H9 (cell line): ENCODE measurements around the gene AADACL3. TPM values are rescaled to one million over a fixed set of nuclear protein-coding genes. Genes with fewer than 3 reads are reported as not detected.

Experiments used
- DNase-seq: peaks from one replicate; pipeline ENCODE4 v3.0.0-alpha.2; 2017
- H2AFZ ChIP-seq: one replicate; pipeline ENCODE4 v1.6.1; 2013; ENCODE audit warnings: mild to moderate bottlenecking, low read length, control low read depth, moderate library complexity
- H2AK5ac ChIP-seq: 2 replicates; pipeline ENCODE4 v1.6.1; 2013; ENCODE audit warnings: low read length, control low read depth, mixed read lengths; ENCODE audit not compliant: insufficient read length
- H2BK120ac ChIP-seq: one replicate; pipeline ENCODE4 v1.6.1; 2013; ENCODE audit warnings: low read depth, mild to moderate bottlenecking, low read length, control low read depth, inconsistent platforms; ENCODE audit not compliant: poor library complexity, severe bottlenecking
- H2BK12ac ChIP-seq: 2 replicates; pipeline ENCODE4 v1.6.1; 2013; ENCODE audit warnings: low read length, control low read depth, mixed read lengths, low read depth; ENCODE audit not compliant: insufficient read length
- H2BK15ac ChIP-seq: 2 replicates; pipeline ENCODE4 v1.6.1; 2013; ENCODE audit warnings: low read depth, low read length, control low read depth
- H2BK20ac ChIP-seq: one replicate; pipeline ENCODE4 v1.6.1; 2013; ENCODE audit warnings: low read depth, mild to moderate bottlenecking, low read length, control low read depth, inconsistent platforms; ENCODE audit not compliant: poor library complexity, severe bottlenecking
- H2BK5ac ChIP-seq: 2 replicates; pipeline ENCODE4 v1.6.1; 2013; ENCODE audit warnings: low read length, control low read depth, mixed read lengths; ENCODE audit not compliant: insufficient read length
- H3K14ac ChIP-seq: 2 replicates; pipeline ENCODE4 v1.6.1; 2013; ENCODE audit warnings: low read length, control low read depth; ENCODE audit not compliant: insufficient read depth
- H3K18ac ChIP-seq: 2 replicates; pipeline ENCODE4 v1.6.1; 2013; ENCODE audit warnings: low read depth, mild to moderate bottlenecking, mixed read lengths, low read length, control low read depth; ENCODE audit not compliant: insufficient read length
- H3K23ac ChIP-seq: 2 replicates; pipeline ENCODE4 v1.6.1; 2013; ENCODE audit warnings: low read length, control low read depth, mixed read lengths, low read depth; ENCODE audit not compliant: insufficient read length
- H3K23me2 ChIP-seq: 2 replicates; pipeline ENCODE4 v1.6.1; 2013; ENCODE audit warnings: low read depth, mild to moderate bottlenecking, mixed read lengths, low read length, control low read depth; ENCODE audit not compliant: insufficient read length, poor library complexity, severe bottlenecking
- H3K27ac ChIP-seq: 2 replicates; pipeline ENCODE4 v1.5.1; 2013; ENCODE audit warnings: low read length, control low read depth, mixed read lengths, low read depth; ENCODE audit not compliant: insufficient read length
- H3K27me3 ChIP-seq: 2 replicates; pipeline ENCODE4 v1.6.1; 2013; ENCODE audit warnings: low read length, control low read depth, inconsistent platforms; ENCODE audit not compliant: insufficient read depth
- H3K4ac ChIP-seq: 2 replicates; pipeline ENCODE4 v1.6.1; 2013; ENCODE audit warnings: low read depth, mild to moderate bottlenecking, control low read depth, inconsistent platforms, low read length, moderate library complexity
- H3K4me1 ChIP-seq: 2 replicates; pipeline ENCODE4 v1.6.1; 2013; ENCODE audit warnings: low read length, control low read depth, inconsistent platforms; ENCODE audit not compliant: insufficient read depth
- H3K4me2 ChIP-seq: 2 replicates; pipeline ENCODE4 v1.6.1; 2013; ENCODE audit warnings: low read length, control low read depth, mixed read lengths; ENCODE audit not compliant: insufficient read length, insufficient read depth
- H3K56ac ChIP-seq: 2 replicates; pipeline ENCODE4 v1.6.1; 2013; ENCODE audit warnings: low read depth, mild to moderate bottlenecking, mixed read lengths, low read length, control low read depth; ENCODE audit not compliant: insufficient read length
- H3K79me1 ChIP-seq: 2 replicates; pipeline ENCODE4 v1.6.1; 2013; ENCODE audit warnings: low read depth, mild to moderate bottlenecking, moderate library complexity, low read length, control low read depth, inconsistent platforms; ENCODE audit not compliant: insufficient read depth, poor library complexity, severe bottlenecking
- H3K79me2 ChIP-seq: 2 replicates; pipeline ENCODE4 v1.6.1; 2013; ENCODE audit warnings: low read length, control low read depth, inconsistent platforms; ENCODE audit not compliant: insufficient read depth
- H3K9ac ChIP-seq: 2 replicates; pipeline ENCODE4 v1.6.1; 2013; ENCODE audit warnings: low read length, control low read depth, mixed read lengths; ENCODE audit not compliant: insufficient read length; ENCODE audit errors: extremely low read depth
- H3K9me3 ChIP-seq: one replicate; pipeline ENCODE4 v1.6.1; 2013; ENCODE audit warnings: low read depth, low read length, inconsistent platforms; ENCODE audit not compliant: control insufficient read depth
- H3T11ph ChIP-seq: one replicate; pipeline ENCODE4 v1.6.1; 2013; ENCODE audit warnings: mild to moderate bottlenecking, low read length, control low read depth, inconsistent platforms
- H4K20me1 ChIP-seq: one replicate; pipeline ENCODE4 v1.6.1; 2013; ENCODE audit not compliant: control insufficient read depth, insufficient read length, insufficient read depth
- H4K5ac ChIP-seq: 2 replicates; pipeline ENCODE4 v1.6.1; 2013; ENCODE audit warnings: low read depth, mild to moderate bottlenecking, mixed read lengths, low read length, control low read depth; ENCODE audit not compliant: insufficient read length
- H4K8ac ChIP-seq: replicated peaks from 2 replicates; pipeline ENCODE4 v1.6.1; 2013; ENCODE audit warnings: low read length, control low read depth, mixed read lengths, low read depth; ENCODE audit not compliant: insufficient read length
- H4K91ac ChIP-seq: 2 replicates; pipeline ENCODE4 v1.6.1; 2013; ENCODE audit warnings: low read depth, mild to moderate bottlenecking, moderate library complexity, mixed read lengths, low read length, control low read depth; ENCODE audit not compliant: insufficient read length
- H3K27ac Mint-ChIP-seq, 3 experiments: 2 replicates in 2 of 3; 3 replicates in 1 of 3; pipeline ENCODE4 v1.8.0; 2020 to 2021; ENCODE audit warnings: mixed read lengths in 3 of 3, mild to moderate bottlenecking in 1 of 3, moderate library complexity in 1 of 3
- H3K27me3 Mint-ChIP-seq: 2 replicates; pipeline ENCODE4 v1.8.0; 2021; ENCODE audit warnings: low read depth, mild to moderate bottlenecking, moderate library complexity, mixed read lengths
- H3K36me3 Mint-ChIP-seq, 3 experiments: 2 replicates in 2 of 3; 3 replicates in 1 of 3; pipeline ENCODE4 v1.8.0; 2020 to 2021; ENCODE audit warnings: low read depth in 3 of 3, mixed read lengths in 3 of 3; ENCODE audit not compliant: insufficient read depth in 1 of 3
- H3K4me1 Mint-ChIP-seq, 2 experiments: 2 replicates each; pipeline ENCODE4 v1.8.0; 2020; ENCODE audit warnings: mixed read lengths in 2 of 2
- H3K4me3 Mint-ChIP-seq, 2 experiments: 2 replicates in 1 of 2; 3 replicates in 1 of 2; pipeline ENCODE4 v1.8.0; 2020 to 2021; ENCODE audit warnings: mild to moderate bottlenecking in 2 of 2, mixed read lengths in 2 of 2, moderate library complexity in 1 of 2
- H3K9me3 Mint-ChIP-seq, 2 experiments: 2 replicates in 1 of 2; 3 replicates in 1 of 2; pipeline ENCODE4 v1.8.0; 2020; ENCODE audit warnings: mild to moderate bottlenecking in 2 of 2, mixed read lengths in 2 of 2, moderate library complexity in 1 of 2
- CTCF ChIP-seq: fragments of 200-600 bp; sonication (generic); conservative IDR thresholded peaks from 3 replicates; pipeline ENCODE4 v1.8.0; 2021; ENCODE audit warnings: antibody characterized with exemption, mild to moderate bottlenecking
- WGBS: extraction: QIAGEN DNeasy Blood & Tissue Kit; methylation state at CpG from one replicate; pipeline ENCODE4 v1.1.7; 2013; ENCODE audit warnings: missing lambda C conversion rate, low lambda C conversion rate, mixed read lengths; ENCODE audit not compliant: insufficient read length; ENCODE audit errors: extremely low coverage; 5-methylcytosine and 5-hydroxymethylcytosine counted together
- total RNA-seq: library from RNA; stranded (reverse); gene quantifications from 2 replicates; pipeline ENCODE4 v1.2.1, GENCODE V29; 2021

The AADACL3 gene
- total RNA-seq, 1 experiment from 2014 or later, result 0.22 TPM

GRCh38 chr1:12722626-12723025 lies 6.7 kb downstream of the AADACL3 start:
- Mint-ChIP-seq H3K4me3 (no peak overlapping the region), H3K27ac (no peak overlapping the region), H3K36me3 (no peaks in the 10 kb centered on the region), H3K9me3 (no peaks in the 10 kb centered on the region; a peak in 1 of 5 replicates), H3K27me3 (peaks cover 5% of the 10 kb centered on the region), H3K4me1 (peaks cover 19 to 25% of the 10 kb centered on the region in 2 experiments)
- H3K23me2 ChIP-seq, result no peaks in the 10 kb centered on the region
- WGBS, result no CpG with 5 or more reads among the region's 1 CpG
- DNase-seq, result no peak
- H3K27ac ChIP-seq, result no peak overlapping the region
- no peak overlapping the region for H3K4ac ChIP-seq
- no peak overlapping the region for H2BK12ac ChIP-seq
- no peak for TF ChIP-seq CTCF
- no peaks in the 10 kb centered on the region for H4K20me1 ChIP-seq
- no peak overlapping the region for H4K91ac ChIP-seq
- no peak overlapping the region for H2BK5ac ChIP-seq
- no peak overlapping the region for H2BK20ac ChIP-seq
- no peak overlapping the region for H3K4me2 ChIP-seq
- no peak overlapping the region for H3K56ac ChIP-seq
- H2BK120ac ChIP-seq, result no peak overlapping the region
- H3K79me1 ChIP-seq, result no peaks in the 10 kb centered on the region
- no peak overlapping the region for H2AFZ ChIP-seq
- no peaks in the 10 kb centered on the region for H3K9me3 ChIP-seq
- no peak overlapping the region for H3K23ac ChIP-seq
- no peak overlapping the region for H4K8ac ChIP-seq
- no peak overlapping the region for H3K14ac ChIP-seq
- no peak overlapping the region for H2BK15ac ChIP-seq
- no peak overlapping the region for H4K5ac ChIP-seq
- no peak overlapping the region for H3T11ph ChIP-seq
- no peaks in the 10 kb centered on the region; the same call in 1 of the 2 replicates for H3K4me1 ChIP-seq
- H2AK5ac ChIP-seq, result no peak overlapping the region
- H3K18ac ChIP-seq, result no peak overlapping the region
- no peaks in the 10 kb centered on the region for H3K79me2 ChIP-seq
- H3K27me3 ChIP-seq, result no peaks in the 10 kb centered on the region
- no peak overlapping the region for H3K9ac ChIP-seq
